ENCODE results near the gene NAAA. TPM values are rescaled to one million over a fixed set of nuclear protein-coding genes. Genes with fewer than 3 reads are reported as not detected.

Gene NAAA
- total and polyA plus RNA-seq, 2 of the 4 experiments (the other 2 are of a cell fraction): 17.6 to 26.4 TPM

GRCh38 chr4:75930152-75930551, 10.7 kb downstream of the NAAA start:
- Histone ChIP-seq H3K4me3 (ENCODE audit: insufficient read depth, low read depth, low read length) (no peak overlapping the region), H2BK15ac (ENCODE audit: low read depth, low read length) (no peak overlapping the region), H3K18ac (ENCODE audit: low read depth, low read length) (no peak overlapping the region), H2AK5ac (ENCODE audit: low read depth, low read length) (no peak overlapping the region), H3K9ac (ENCODE audit: low read depth, low read length) (no peak overlapping the region), H3K4me1 (ENCODE audit: control insufficient read depth, insufficient read depth, low read length) (no peaks in the 10 kb centered on the region), H3K9me1 (ENCODE audit: insufficient read depth, low read length) (no peaks in the 10 kb centered on the region), H4K20me1 (ENCODE audit: insufficient read depth, low read length) (no peaks in the 10 kb centered on the region), H3K27me3 (ENCODE audit: control insufficient read depth, insufficient read depth, low read length) (no peaks in the 10 kb centered on the region), H3K27ac (ENCODE audit: insufficient read depth, low read length) (no peak overlapping the region), H3K14ac (replicated peaks; ENCODE audit: low read depth, low read length) (no peak overlapping the region), H4K8ac (ENCODE audit: low read depth in 2 of 2, low read length in 2 of 2) (no peak overlapping the region), H3K4me2 (ENCODE audit: low read depth, low read length) (no peak overlapping the region), H3K36me3 (ENCODE audit: control insufficient read depth, insufficient read depth, low read length) (peaks cover 4% of the 10 kb centered on the region), H3K9me3 (ENCODE audit: control insufficient read depth, insufficient read depth, low read length) (no peaks in the 10 kb centered on the region), H3K23ac (ENCODE audit: low read depth, low read length) (no peak overlapping the region), H3K4ac (ENCODE audit: low read depth, low read length) (no peak overlapping the region), H2BK5ac (ENCODE audit: low read depth, low read length, poor library complexity, severe bottlenecking) (no peak overlapping the region), H2BK120ac (ENCODE audit: low read depth, low read length) (no peak overlapping the region), H2AFZ (replicated peaks; ENCODE audit: low read length, poor library complexity) (no peak overlapping the region), H3K56ac (ENCODE audit: extremely low read depth, insufficient read depth, low read length) (no peak overlapping the region), H4K5ac (ENCODE audit: low read depth, low read length) (no peak overlapping the region), H4K91ac (ENCODE audit: insufficient read depth, low read depth, low read length) (no peak overlapping the region), H2AK9ac (replicated peaks; ENCODE audit: low read depth, low read length, poor library complexity) (no peak overlapping the region), H2BK20ac (ENCODE audit: low read depth, low read length) (no peak overlapping the region), H3K79me1 (ENCODE audit: low read depth in 1 of 2, low read length in 2 of 2) (no peaks in the 10 kb centered on the region)
- DNase-seq (no peak), ATAC-seq (ENCODE audit: low read depth) (no peak)
- ChIA-PET CTCF (interaction anchor here (1.3 kb wide), 1 partner anchor 14 kb away, joined by 3 read pairs; no protein-coding TSS in a partner anchor), POLR2A (ENCODE audit: unreplicated experiment) (no interaction called here)
- no CpG with 5 or more reads among the region's 3 CpGs for WGBS, 2 experiments (ENCODE audit: extremely low coverage in 2 of 2, insufficient read length in 1 of 2)
- intact Hi-C loops (cut with micrococcal nuclease): no loop called here
- in situ Hi-C loops (cut with MboI; ENCODE audit: low sequenced_read_pairs): no loop called here
- dilution Hi-C loops (cut with HindIII; ENCODE audit: low sequenced_read_pairs, unreplicated experiment): no loop called here
- TF ChIP-seq FOS (IDR thresholded peaks at IDR 0.05; ENCODE audit: low read depth, low read length): no peak
- no peak for TF ChIP-seq CHD1 (IDR thresholded peaks at IDR 0.05; ENCODE audit: low read depth, low read length)
- TF ChIP-seq RAD21 (IDR thresholded peaks at IDR 0.05; ENCODE audit: low read length): no peak
- no peak for TF ChIP-seq RCOR1 (IDR thresholded peaks at IDR 0.05; ENCODE audit: insufficient replicate concordance, low read length)
- no peak for TF ChIP-seq MAFK (IDR thresholded peaks at IDR 0.05; ENCODE audit: low read depth, low read length)
- TF ChIP-seq BHLHE40 (IDR thresholded peaks at IDR 0.05; ENCODE audit: low read depth, low read length): no peak
- TF ChIP-seq RFX5 (IDR thresholded peaks at IDR 0.05; ENCODE audit: low read depth, low read length): no peak
- TF ChIP-seq MAZ (IDR thresholded peaks at IDR 0.05; ENCODE audit: borderline replicate concordance, low read depth, low read length): no peak
- no peak for TF ChIP-seq CTCF (conservative IDR thresholded peaks at IDR 0.05; ENCODE audit: low read depth, low read length)
- TF ChIP-seq POLR2A (IDR thresholded peaks at IDR 0.05; ENCODE audit: low read depth, low read length): no peak
- no peak for TF ChIP-seq USF2 (IDR thresholded peaks at IDR 0.05; ENCODE audit: low read depth, low read length)
- no TSS peak for BruUV-seq (replicated peaks)

Measured in IMR-90 (cell line).